Heart right ventricle (tissue), 16 donors: Measurements from ENCODE around the gene TNP1. TPM values are rescaled to one million over a fixed set of nuclear protein-coding genes. Genes with fewer than 3 reads are reported as not detected.

Source experiments
- ATAC-seq, 8 donors: fragments of 200-7000 bp; cut with Tn5 transposase; one replicate each; pipeline ENCODE4 v1.9.1; 2020; ENCODE audit warnings: mild to moderate bottlenecking in 8 of 8, moderate library complexity in 8 of 8, moderate number of reproducible peaks in 1 of 8
- DNase-seq, 2 donors: peaks; one replicate each; pipeline ENCODE4 v3.0.0-alpha.2; 2020
- H3K27ac ChIP-seq, 10 donors: fragments of 200-600 bp; sonication (generic) in 2 of 10; one replicate each; pipeline versions ENCODE4 v1.5.0 to v1.8.0; 2020 to 2022; ENCODE audit warnings: mild to moderate bottlenecking in 3 of 10
- H3K27me3 ChIP-seq, 7 donors: fragments of 200-600 bp; one replicate each; pipeline ENCODE4 v1.8.0; 2021 to 2022; ENCODE audit warnings: mild to moderate bottlenecking in 2 of 7
- H3K36me3 ChIP-seq, 9 donors: fragments of 200-600 bp; sonication (generic) in 1 of 9; one replicate each; pipeline versions ENCODE4 v1.5.0 to v1.8.0; 2020 to 2022; ENCODE audit warnings: mild to moderate bottlenecking in 2 of 9
- H3K4me1 ChIP-seq, 9 donors: fragments of 200-600 bp; sonication (generic) in 1 of 9; one replicate each; pipeline versions ENCODE4 v1.5.0 to v1.8.0; 2020 to 2022; ENCODE audit warnings: mild to moderate bottlenecking in 4 of 9
- H3K4me3 ChIP-seq, 10 donors: fragments of 200-600 bp; sonication (generic) in 2 of 10; one replicate each; pipeline versions ENCODE4 v1.5.0 to v1.8.0; 2020 to 2022; ENCODE audit warnings: mild to moderate bottlenecking in 7 of 10, moderate library complexity in 2 of 10
- H3K9me3 ChIP-seq, 11 donors: fragments of 200-600 bp in 10 of 11; sonication (generic) in 2 of 11; one replicate each; pipeline versions ENCODE4 v1.5.0 to v1.8.0; 2013 to 2022; ENCODE audit warnings: mild to moderate bottlenecking in 2 of 11, control low read depth in 1 of 11, moderate library complexity in 1 of 11
- WGBS, 2 donors: extraction: QIAGEN DNeasy Blood & Tissue Kit; methylation state at CpG; one replicate each; pipeline ENCODE4 v1.1.7; 2013; ENCODE audit warnings: inconsistent platforms in 1 of 2; 5-methylcytosine and 5-hydroxymethylcytosine counted together
- intact Hi-C, 10 donors: fragments of 100-400 bp; cut with DNase I; formaldehyde crosslinking; loops; one replicate each; pipeline versions ENCODE4 v1.11.1 to v1.14.2; 2022
- polyA plus RNA-seq, 2 donors: library from polyadenylated mRNA; stranded (reverse); fragments of 200-250 nt; gene quantifications; one replicate each; pipeline ENCODE4 v1.2.3, GENCODE V29; 2013
- total RNA-seq, 10 donors: library from RNA; stranded (reverse); fragmentation: NEBNext Ultra II Directional in 3 of 10; extraction: Animal tissue kit (Norgen Biotek cat#: 25700) in 3 of 10; gene quantifications; one replicate each; pipeline versions ENCODE4 v1.2.1 to v1.2.4, GENCODE V29; 2021 to 2023
- TF ChIP-seq, protein P1 (sequence below), 9 donors: fragments of 200-600 bp; sonication (generic) in 2 of 9; IDR thresholded peaks; one replicate each; pipeline versions ENCODE4 v1.5.0 to v1.8.0; 2021 to 2022; ENCODE audit warnings: antibody characterized with exemption in 9 of 9, mild to moderate bottlenecking in 5 of 9, moderate library complexity in 1 of 9
- donor health status: Arrhythmogenic right ventricular cardiomyopathy.
- donor health status: ischemic (EF 13 %, LVEDD 7.1; RV severe dilation, severe dysfunction).
- donor health status: healthy with polysubstance abuse.
- donor health status: DM: no; HTN: yes; CAD: no.
- donor health status: DM: no; HTN: no; CAD: no.
- donor health status: ischemic (EF 25% LVEDD 6.9; RV normal size, moderate dysfunction).
- donor health status: ischemic (EF 25% LVEDD 5.7; RV mildly dilated, moderate dysfunction).
- donor health status: healthy.
- donor health status: DM: yes; HTN: yes; CAD: no.
- donor health status: Ischemic cardiomyopathy.
- donor health status: ischemic (EF 35%, LVEDD 5.7; RV mildly dilated, moderate dysfunction).
- donor health status: nonischemic (EF 11% LVEDD 7.7; RV severe dilation, severe dysfunction).
- donor health status: DM: yes; HTN: yes; CAD: no.
- donor health status: PGD.
- donor health status: ischemic (EF 29% LVEDD 5.4; RV normal size, mild dysfunction).
- donor health status: nonischemic (EF 23%, LVEDD 6.1; RV moderate dilation, normal function).

Gene TNP1
- total and polyA plus RNA-seq, 12 donors, result not detected

- Histone ChIP-seq H3K4me1 (peaks cover 0 to 36% (median 14%) of the 10 kb centered on the region in 9 donors), H3K36me3 (no peaks in the 10 kb centered on the region), H3K27ac (peak overlapping the region in 7 of 10 donors; percentile 26 to 59 (median 37)), H3K4me3 (no peak overlapping the region), H3K9me3 (no peaks in the 10 kb centered on the region), H3K27me3 (no peaks in the 10 kb centered on the region)
- TF ChIP-seq, protein P1, sequence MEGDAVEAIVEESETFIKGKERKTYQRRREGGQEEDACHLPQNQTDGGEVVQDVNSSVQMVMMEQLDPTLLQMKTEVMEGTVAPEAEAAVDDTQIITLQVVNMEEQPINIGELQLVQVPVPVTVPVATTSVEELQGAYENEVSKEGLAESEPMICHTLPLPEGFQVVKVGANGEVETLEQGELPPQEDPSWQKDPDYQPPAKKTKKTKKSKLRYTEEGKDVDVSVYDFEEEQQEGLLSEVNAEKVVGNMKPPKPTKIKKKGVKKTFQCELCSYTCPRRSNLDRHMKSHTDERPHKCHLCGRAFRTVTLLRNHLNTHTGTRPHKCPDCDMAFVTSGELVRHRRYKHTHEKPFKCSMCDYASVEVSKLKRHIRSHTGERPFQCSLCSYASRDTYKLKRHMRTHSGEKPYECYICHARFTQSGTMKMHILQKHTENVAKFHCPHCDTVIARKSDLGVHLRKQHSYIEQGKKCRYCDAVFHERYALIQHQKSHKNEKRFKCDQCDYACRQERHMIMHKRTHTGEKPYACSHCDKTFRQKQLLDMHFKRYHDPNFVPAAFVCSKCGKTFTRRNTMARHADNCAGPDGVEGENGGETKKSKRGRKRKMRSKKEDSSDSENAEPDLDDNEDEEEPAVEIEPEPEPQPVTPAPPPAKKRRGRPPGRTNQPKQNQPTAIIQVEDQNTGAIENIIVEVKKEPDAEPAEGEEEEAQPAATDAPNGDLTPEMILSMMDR (IDR thresholded peaks at IDR 0.05), result no peak
- no peak for ATAC-seq
- intact Hi-C loops, result no loop called here
- WGBS, 2 donors, result 88 to 90% methylated on average over 6 of the region's 6 CpGs
- no peak for DNase-seq
Measured at GRCh38 chr2:216837740-216838139, 22.1 kb downstream of the TNP1 start.

DNA sequence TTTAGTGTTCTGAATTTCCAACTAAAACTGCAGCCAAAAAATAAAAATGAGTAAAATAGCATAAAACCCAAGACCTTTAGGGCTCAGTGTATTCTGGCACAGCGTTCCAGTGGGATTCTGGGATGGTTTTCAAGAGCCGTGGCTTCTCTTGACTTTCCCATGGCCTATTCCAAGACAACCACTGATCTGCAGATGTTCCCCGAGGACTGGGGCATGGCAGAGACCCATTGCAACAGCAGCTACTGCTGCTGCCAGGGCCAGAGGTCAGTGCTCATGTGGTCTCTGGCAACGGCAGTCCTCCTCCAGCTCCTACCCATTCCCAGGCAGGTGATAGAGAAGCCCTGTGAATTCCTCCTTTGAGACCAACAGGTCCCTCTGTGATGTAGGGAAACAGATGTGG lies 26.8 kb downstream of the TNP1 start:
- intact Hi-C loops, result no loop called here
- Histone ChIP-seq H3K27ac (peak overlapping the region in 5 of 10 donors; percentile 27 to 51 (median 36)), H3K4me1 (peaks cover 3 to 42% (median 21%) of the 10 kb centered on the region in 9 donors), H3K36me3 (no peaks in the 10 kb centered on the region), H3K9me3 (no peaks in the 10 kb centered on the region), H3K4me3 (no peak overlapping the region), H3K27me3 (no peaks in the 10 kb centered on the region)
- 67 to 73% methylated on average over 4 of the region's 4 CpGs for WGBS, 2 donors
- TF ChIP-seq, protein P1 (IDR thresholded peaks at IDR 0.05), result no peak
- DNase-seq, result peak; percentile 47 to 51
- peak in 5 of 8 donors; percentile 5 to 40 (median 18) for ATAC-seq

DNA sequence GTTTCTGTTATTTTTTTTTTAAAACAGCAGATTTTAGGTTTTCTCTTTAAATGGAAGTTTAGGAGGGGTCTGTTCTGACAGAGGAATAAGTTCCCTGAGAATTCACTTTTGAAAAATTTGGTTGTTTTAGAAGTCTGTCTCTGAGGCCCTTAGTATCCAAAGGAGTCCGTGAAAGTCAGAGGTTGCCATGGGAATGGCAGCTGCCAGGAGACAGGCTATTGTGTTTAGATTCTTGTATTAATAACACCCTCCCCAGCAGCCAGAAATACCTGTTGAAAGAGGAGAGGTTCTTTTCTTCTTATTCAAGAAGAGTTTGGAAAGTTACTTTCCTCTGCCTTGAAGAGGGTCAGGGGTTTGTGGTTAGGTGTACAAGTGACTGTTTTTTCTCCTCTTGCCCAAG lies 29.5 kb downstream of the TNP1 start:
- DNase-seq (no peak), ATAC-seq (no peak)
- H3K4me1 ChIP-seq, result peaks cover 3 to 51% (median 26%) of the 10 kb centered on the region in 9 donors
- peak overlapping the region in 1 of 10 donors; percentile 64 for H3K27ac ChIP-seq
- H3K9me3 ChIP-seq, result no peaks in the 10 kb centered on the region
- no peak overlapping the region for H3K4me3 ChIP-seq
- H3K36me3 ChIP-seq, result no peaks in the 10 kb centered on the region
- TF ChIP-seq, protein P1 (IDR thresholded peaks at IDR 0.05), result no peak
- intact Hi-C loops, result no loop called here
- WGBS, 2 donors, result 89% methylated on average over 1 of the region's 1 CpG
- no peaks in the 10 kb centered on the region for H3K27me3 ChIP-seq

GRCh38 chr2:216829533-216829932 lies 30.3 kb downstream of the TNP1 start:
- intact Hi-C loops, result no loop called here
- peaks cover 3 to 51% (median 26%) of the 10 kb centered on the region in 9 donors for H3K4me1 ChIP-seq
- peak; percentile 77 to 93 for DNase-seq
- H3K36me3 ChIP-seq, result no peaks in the 10 kb centered on the region
- no peak overlapping the region for H3K4me3 ChIP-seq
- peak; percentile 89 to 97 (median 96) for ATAC-seq
- TF ChIP-seq, protein P1 (IDR thresholded peaks at IDR 0.05), result no peak
- H3K27me3 ChIP-seq, result no peaks in the 10 kb centered on the region
- no peaks in the 10 kb centered on the region for H3K9me3 ChIP-seq
- peak overlapping the region in 5 of 10 donors; percentile 21 to 64 (median 42) for H3K27ac ChIP-seq
- WGBS, 2 donors, result 8 to 17% methylated on average over 4 of the region's 4 CpGs
